NCI-H2227 (cell line): ENCODE results near the gene NKX6-2.
"Not testable (repeated sequence)": the region's sequence is repeated elsewhere in the genome, so short reads cannot be mapped to it uniquely, and the experiment has no call there.

ENCODE experiments used
- DNase-seq: peaks from one replicate; lab custom pipeline; 2025; ENCODE audit not compliant: unreplicated experiment; lab: John Stamatoyannopoulos, UW

Gene NKX6-2

GRCh38 chr10:132758865-132759264, 27.1 kb downstream of the NKX6-2 start:
- DNase-seq, result no peak

GRCh38 chr10:132757171-132757570, 28.8 kb downstream of the NKX6-2 start:
- DNase-seq, result no peak

GRCh38 chr10:132756591-132756990, 29.4 kb downstream of the NKX6-2 start:
- DNase-seq, result no peak

- DNase-seq, result no peak
Measured at GRCh38 chr10:132755166-132755711, 30.7 kb downstream of the NKX6-2 start.

- DNase-seq, result no peak
Measured at GRCh38 chr10:132754071-132754470, 31.9 kb downstream of the NKX6-2 start.

GRCh38 chr10:132753596-132753995, 32.4 kb downstream of the NKX6-2 start:
- DNase-seq, result no peak

GRCh38 chr10:132752961-132753360, 33.0 kb downstream of the NKX6-2 start:
- no peak for DNase-seq

- no peak for DNase-seq
Measured at GRCh38 chr10:132752378-132752777, 33.6 kb downstream of the NKX6-2 start.

GRCh38 chr10:132750936-132751335, 35.0 kb downstream of the NKX6-2 start:
- no peak for DNase-seq

GRCh38 chr10:132749371-132749795, 36.6 kb downstream of the NKX6-2 start:
- DNase-seq, result no peak

GRCh38 chr10:132748545-132749370, 37.2 kb downstream of the NKX6-2 start:
- DNase-seq, result no peak

GRCh38 chr10:132748135-132748534, 37.8 kb downstream of the NKX6-2 start:
- no peak for DNase-seq

- no peak for DNase-seq
Measured at GRCh38 chr10:132746801-132747625, 38.9 kb downstream of the NKX6-2 start.

GRCh38 chr10:132746386-132746785, 39.6 kb downstream of the NKX6-2 start:
- no peak for DNase-seq

GRCh38 chr10:132745971-132746370, 40.0 kb downstream of the NKX6-2 start:
- no peak for DNase-seq

GRCh38 chr10:132745511-132745910, 40.4 kb downstream of the NKX6-2 start:
- no peak for DNase-seq

- no peak for DNase-seq
Measured at GRCh38 chr10:132744839-132745238, 41.1 kb downstream of the NKX6-2 start.

GRCh38 chr10:132743925-132744490, 41.9 kb downstream of the NKX6-2 start:
- no peak for DNase-seq

- not testable (repeated sequence) for DNase-seq
Measured at GRCh38 chr10:132743196-132743924, 42.6 kb downstream of the NKX6-2 start.

- DNase-seq, result no peak
Measured at GRCh38 chr10:132742837-132743194, 43.1 kb downstream of the NKX6-2 start.
